ENCODE measurements around the gene ARHGAP23. TPM values are rescaled to one million over a fixed set of nuclear protein-coding genes. Genes with fewer than 3 reads are reported as not detected.
"Not testable (repeated sequence)": the region's sequence is repeated elsewhere in the genome, so short reads cannot be mapped to it uniquely, and the experiment has no call there.

Gene ARHGAP23
- total RNA-seq, 1 donor from 2014 or later = 67.0 TPM

- DNase-seq = peak; percentile 45
These were observed 99.9 kb downstream of the ARHGAP23 start for GRCh38 chr17:38528141-38528540.

- DNase-seq = not testable (repeated sequence)
These were observed 102.6 kb downstream of the ARHGAP23 start for GRCh38 chr17:38530856-38531255.

- not testable (repeated sequence) for DNase-seq
These were observed 103.5 kb downstream of the ARHGAP23 start for GRCh38 chr17:38531761-38532160.

- no peak for DNase-seq
These were observed 104.2 kb downstream of the ARHGAP23 start for GRCh38 chr17:38532451-38532850.

- no peak for DNase-seq
These were observed 105.0 kb downstream of the ARHGAP23 start for GRCh38 chr17:38533241-38533640.

- DNase-seq = no peak
These were observed 105.7 kb downstream of the ARHGAP23 start for GRCh38 chr17:38533866-38534497.

GRCh38 chr17:38534498-38534885 is 106.2 kb downstream of the ARHGAP23 start:
- DNase-seq = no peak

- no peak for DNase-seq
These were observed 107.6 kb downstream of the ARHGAP23 start for GRCh38 chr17:38535886-38536285.

GRCh38 chr17:38536661-38537060 is 108.4 kb downstream of the ARHGAP23 start:
- DNase-seq = no peak

- no peak for DNase-seq
These were observed 110.6 kb downstream of the ARHGAP23 start for GRCh38 chr17:38538906-38539305.

- DNase-seq = no peak
These were observed 111.1 kb downstream of the ARHGAP23 start for GRCh38 chr17:38539386-38539785.

- DNase-seq = no peak
These were observed 112.3 kb downstream of the ARHGAP23 start for GRCh38 chr17:38540514-38541045.

- DNase-seq = no peak
These were observed 113.0 kb downstream of the ARHGAP23 start for GRCh38 chr17:38541281-38541680.

GRCh38 chr17:38542286-38542685 is 114.0 kb downstream of the ARHGAP23 start:
- DNase-seq = no peak

- no peak for DNase-seq
These were observed 115.3 kb downstream of the ARHGAP23 start for GRCh38 chr17:38543403-38544174.

GRCh38 chr17:38544175-38544838 is 116.0 kb downstream of the ARHGAP23 start:
- no peak for DNase-seq

GRCh38 chr17:38544839-38545209 is 116.6 kb downstream of the ARHGAP23 start:
- DNase-seq = no peak

GRCh38 chr17:38545531-38546225 is 117.4 kb downstream of the ARHGAP23 start:
- DNase-seq = no peak

- DNase-seq = no peak
These were observed 118.1 kb downstream of the ARHGAP23 start for GRCh38 chr17:38546396-38546795.

GRCh38 chr17:38547444-38547843 is 119.2 kb downstream of the ARHGAP23 start:
- DNase-seq = no peak

- DNase-seq = no peak
These were observed 121.0 kb downstream of the ARHGAP23 start for GRCh38 chr17:38549285-38549684.

GRCh38 chr17:38550661-38551060 is 122.4 kb downstream of the ARHGAP23 start:
- no peak for DNase-seq

Measured in tongue (tissue), 2 donors.